Colonic mucosa (tissue), 4 donors: Measurements from ENCODE around the gene CREB5. TPM values are rescaled to one million over a fixed set of nuclear protein-coding genes. Genes with fewer than 3 reads are reported as not detected.

Experiments
- DNase-seq: peaks from one replicate; pipeline ENCODE4 v3.0.0-alpha.2; 2020
- H3K27ac ChIP-seq: fragments of 200-600 bp; one replicate; pipeline ENCODE4 v1.8.0; 2021
- H3K27me3 ChIP-seq: fragments of 200-600 bp; one replicate; pipeline ENCODE4 v1.8.0; 2021
- H3K36me3 ChIP-seq: fragments of 200-600 bp; one replicate; pipeline ENCODE4 v1.8.0; 2021
- H3K4me1 ChIP-seq: fragments of 200-600 bp; one replicate; pipeline ENCODE4 v1.8.0; 2021; ENCODE audit warnings: mild to moderate bottlenecking
- H3K4me3 ChIP-seq: fragments of 200-600 bp; one replicate; pipeline ENCODE4 v1.8.0; 2021
- H3K9ac ChIP-seq, 2 donors: one replicate each; pipeline ENCODE4 v1.7.0; 2013; ENCODE audit warnings: control low read depth in 2 of 2, low read depth in 2 of 2, low read length in 2 of 2
- H3K9me3 ChIP-seq: fragments of 200-600 bp; one replicate; pipeline ENCODE4 v1.8.0; 2021
- intact Hi-C: fragments of 100-400 bp; cut with DNase I; formaldehyde crosslinking; loops from one replicate; pipeline ENCODE4 v1.14.1; 2022
- total RNA-seq, 2 donors: library from RNA; stranded (reverse); fragmentation: NEBNext Ultra II Directional in 1 of 2; extraction: Animal tissue kit (Norgen Biotek cat#: 25700) in 1 of 2; gene quantifications; one replicate each; pipeline ENCODE4 v1.2.1, GENCODE V29; 2021
- TF ChIP-seq, protein P1 (sequence below): fragments of 200-600 bp; IDR thresholded peaks from one replicate; pipeline ENCODE4 v1.8.0; 2022; ENCODE audit warnings: antibody characterized with exemption, mild to moderate bottlenecking
- donor health status: healthy.
- donor health status: DM: no; HTN: no; CAD: no.
- donor health status: DM: no; HTN: no; CAD: no.

Gene CREB5
- total RNA-seq, 2 donors from 2014 or later: 0.54 to 3.6 TPM

DNA sequence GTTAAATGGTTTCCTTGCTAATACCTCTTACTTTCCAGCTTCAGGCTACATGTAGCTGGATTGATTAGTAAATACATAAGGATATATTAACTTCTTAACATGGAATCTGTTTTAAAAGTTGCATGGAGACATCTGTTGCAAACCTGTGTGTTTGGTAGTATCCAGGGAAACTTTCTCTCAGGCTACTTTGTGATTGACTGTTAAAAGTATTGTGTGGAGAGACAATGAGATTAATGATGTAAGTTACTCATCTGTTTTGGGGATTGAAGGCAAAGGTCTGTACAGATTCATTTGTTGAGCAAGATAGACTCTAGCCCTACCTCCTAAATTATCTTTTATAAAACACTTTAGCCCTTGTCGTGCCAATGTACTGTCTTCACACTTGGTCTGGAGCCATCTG lies 6.6 kb downstream of the CREB5 start:
- H3K27ac ChIP-seq: no peak overlapping the region
- DNase-seq: no peak
- no peak overlapping the region for H3K4me3 ChIP-seq
- H3K4me1 ChIP-seq: no peaks in the 10 kb centered on the region
- no peaks in the 10 kb centered on the region for H3K27me3 ChIP-seq
- no peaks in the 10 kb centered on the region for H3K9me3 ChIP-seq
- no peaks in the 10 kb centered on the region for H3K36me3 ChIP-seq
- H3K9ac ChIP-seq: no peak overlapping the region
- TF ChIP-seq, protein P1, sequence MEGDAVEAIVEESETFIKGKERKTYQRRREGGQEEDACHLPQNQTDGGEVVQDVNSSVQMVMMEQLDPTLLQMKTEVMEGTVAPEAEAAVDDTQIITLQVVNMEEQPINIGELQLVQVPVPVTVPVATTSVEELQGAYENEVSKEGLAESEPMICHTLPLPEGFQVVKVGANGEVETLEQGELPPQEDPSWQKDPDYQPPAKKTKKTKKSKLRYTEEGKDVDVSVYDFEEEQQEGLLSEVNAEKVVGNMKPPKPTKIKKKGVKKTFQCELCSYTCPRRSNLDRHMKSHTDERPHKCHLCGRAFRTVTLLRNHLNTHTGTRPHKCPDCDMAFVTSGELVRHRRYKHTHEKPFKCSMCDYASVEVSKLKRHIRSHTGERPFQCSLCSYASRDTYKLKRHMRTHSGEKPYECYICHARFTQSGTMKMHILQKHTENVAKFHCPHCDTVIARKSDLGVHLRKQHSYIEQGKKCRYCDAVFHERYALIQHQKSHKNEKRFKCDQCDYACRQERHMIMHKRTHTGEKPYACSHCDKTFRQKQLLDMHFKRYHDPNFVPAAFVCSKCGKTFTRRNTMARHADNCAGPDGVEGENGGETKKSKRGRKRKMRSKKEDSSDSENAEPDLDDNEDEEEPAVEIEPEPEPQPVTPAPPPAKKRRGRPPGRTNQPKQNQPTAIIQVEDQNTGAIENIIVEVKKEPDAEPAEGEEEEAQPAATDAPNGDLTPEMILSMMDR: no peak
- intact Hi-C loops: no loop called here

DNA sequence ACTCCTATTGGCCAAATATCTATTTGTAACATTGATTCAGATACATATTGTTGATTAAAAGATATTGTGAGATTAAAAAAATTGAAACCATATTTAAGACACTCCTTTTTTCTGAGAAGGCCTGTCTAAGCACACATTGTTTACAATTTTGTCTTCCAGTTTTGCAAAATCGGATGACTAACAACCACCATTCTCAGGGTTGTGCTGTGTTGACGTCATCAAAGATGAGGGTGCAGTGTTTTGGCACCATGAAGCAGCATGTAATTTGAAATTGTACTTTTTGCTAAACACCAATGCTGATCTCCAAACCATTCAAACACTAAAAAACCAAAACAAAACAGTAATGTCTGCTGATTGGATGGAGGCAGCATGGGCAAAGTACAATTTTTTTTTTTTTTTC lies 7.4 kb downstream of the CREB5 start:
- Histone ChIP-seq H3K36me3 (no peaks in the 10 kb centered on the region), H3K4me1 (no peaks in the 10 kb centered on the region), H3K9me3 (no peaks in the 10 kb centered on the region), H3K9ac (no peak overlapping the region), H3K27me3 (no peaks in the 10 kb centered on the region), H3K27ac (no peak overlapping the region), H3K4me3 (no peak overlapping the region)
- TF ChIP-seq, protein P1: no peak
- intact Hi-C loops: no loop called here
- no peak for DNase-seq

DNA sequence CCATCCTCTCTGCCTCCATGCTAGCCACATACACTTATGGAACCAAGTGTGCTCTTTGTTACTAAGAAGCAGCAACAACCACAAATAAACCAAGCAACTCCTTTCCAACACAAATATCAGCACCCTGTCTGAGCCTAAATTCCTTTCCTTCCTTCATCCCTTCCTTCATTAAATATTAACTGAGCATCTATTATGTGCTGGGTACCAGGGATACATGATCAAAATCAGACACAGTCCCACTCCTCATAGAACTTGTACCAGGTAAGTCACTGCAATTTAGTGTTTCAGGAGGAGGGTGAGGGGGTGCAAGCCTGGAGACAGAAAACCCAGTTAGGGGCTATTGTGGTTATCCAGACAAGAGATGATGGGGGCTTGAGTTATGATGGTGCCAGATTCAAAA lies 10.8 kb downstream of the CREB5 start:
- Histone ChIP-seq H3K27ac (no peak overlapping the region), H3K9ac (no peak overlapping the region), H3K36me3 (no peaks in the 10 kb centered on the region), H3K9me3 (no peaks in the 10 kb centered on the region), H3K4me3 (no peak overlapping the region), H3K4me1 (no peaks in the 10 kb centered on the region), H3K27me3 (no peaks in the 10 kb centered on the region)
- TF ChIP-seq, protein P1: no peak
- intact Hi-C loops: no loop called here
- no peak for DNase-seq

DNA sequence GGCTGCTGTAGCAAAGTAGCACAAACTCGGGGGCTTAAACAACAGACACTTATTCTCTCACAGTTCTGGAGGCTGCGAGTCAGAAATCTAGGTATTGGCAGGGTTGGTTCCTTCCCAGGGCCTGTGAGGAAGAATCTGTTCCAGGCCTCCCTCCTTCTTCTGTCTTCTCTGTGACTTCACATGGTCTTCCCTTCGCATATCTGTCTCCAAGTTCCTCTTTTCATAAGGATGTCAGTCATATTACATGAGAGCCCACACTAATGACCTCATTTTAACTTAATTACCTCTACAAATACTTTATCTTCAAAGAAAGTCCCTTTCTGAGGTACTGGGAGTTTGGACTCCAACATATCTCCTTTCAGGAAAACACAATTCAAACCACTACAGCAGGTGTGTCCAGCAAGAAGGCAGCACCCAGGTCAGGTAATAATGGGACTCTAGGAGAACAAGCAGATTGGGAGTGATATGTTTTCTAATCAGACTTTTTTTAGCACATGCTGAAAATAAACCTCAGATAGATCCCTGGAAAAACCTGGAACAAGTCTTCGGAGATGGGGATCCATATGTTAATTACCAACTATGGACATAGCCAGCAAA lies 11.7 kb downstream of the CREB5 start:
- Histone ChIP-seq H3K36me3 (no peaks in the 10 kb centered on the region), H3K4me1 (no peaks in the 10 kb centered on the region), H3K27ac (no peak overlapping the region), H3K9ac (no peak overlapping the region), H3K9me3 (no peaks in the 10 kb centered on the region), H3K27me3 (no peaks in the 10 kb centered on the region), H3K4me3 (no peak overlapping the region)
- TF ChIP-seq, protein P1: no peak
- no peak for DNase-seq
- intact Hi-C loops: no loop called here

DNA sequence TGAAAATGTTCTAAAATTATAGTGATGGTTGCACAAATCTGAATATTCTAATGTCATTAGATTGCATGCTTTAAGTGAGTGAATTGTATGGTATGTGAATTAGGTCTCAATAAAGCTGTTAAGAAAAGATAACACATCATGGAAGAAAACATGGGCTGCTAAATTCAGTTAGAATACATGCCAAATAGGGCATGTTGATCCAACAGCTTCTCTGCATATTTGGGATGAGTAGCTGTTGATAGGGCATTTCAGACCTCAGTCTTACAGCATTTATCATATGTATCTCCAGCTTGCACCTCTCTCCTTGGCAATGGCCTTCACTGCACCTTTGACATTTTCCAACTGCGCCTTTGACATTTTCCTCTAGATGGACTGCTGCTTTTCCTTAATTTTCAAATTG lies 13.2 kb downstream of the CREB5 start:
- Histone ChIP-seq H3K4me3 (no peak overlapping the region), H3K36me3 (no peaks in the 10 kb centered on the region), H3K4me1 (no peaks in the 10 kb centered on the region), H3K27ac (no peak overlapping the region), H3K27me3 (no peaks in the 10 kb centered on the region), H3K9ac (no peak overlapping the region), H3K9me3 (no peaks in the 10 kb centered on the region)
- intact Hi-C loops: no loop called here
- no peak for DNase-seq
- TF ChIP-seq, protein P1: no peak
